NCI-H1105 (cell line): Measurements from ENCODE around the gene LRRC10.

ENCODE experiments used
- DNase-seq: peaks from one replicate; lab custom pipeline; 2025; lab: John Stamatoyannopoulos, UW

The LRRC10 gene

DNA sequence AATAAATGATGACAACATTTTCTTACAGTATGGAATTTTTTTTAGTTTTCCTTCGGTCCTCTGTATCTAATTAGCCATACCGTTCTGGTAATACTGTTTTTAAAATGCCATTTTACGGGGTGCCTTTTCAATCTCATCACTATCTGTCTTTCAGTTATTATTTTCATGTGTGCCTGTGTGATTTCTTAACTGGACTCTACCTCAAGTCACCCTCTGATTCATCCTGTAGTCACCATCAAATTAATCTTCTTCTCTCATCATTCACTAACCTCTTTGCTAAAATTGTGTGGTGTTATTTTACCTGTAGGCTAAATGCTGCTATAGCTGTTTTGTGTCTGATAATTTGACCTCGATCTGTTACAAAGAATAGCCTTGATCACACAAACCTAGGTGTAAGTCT lies 41.5 kb downstream of the LRRC10 start:
- no peak for DNase-seq

DNA sequence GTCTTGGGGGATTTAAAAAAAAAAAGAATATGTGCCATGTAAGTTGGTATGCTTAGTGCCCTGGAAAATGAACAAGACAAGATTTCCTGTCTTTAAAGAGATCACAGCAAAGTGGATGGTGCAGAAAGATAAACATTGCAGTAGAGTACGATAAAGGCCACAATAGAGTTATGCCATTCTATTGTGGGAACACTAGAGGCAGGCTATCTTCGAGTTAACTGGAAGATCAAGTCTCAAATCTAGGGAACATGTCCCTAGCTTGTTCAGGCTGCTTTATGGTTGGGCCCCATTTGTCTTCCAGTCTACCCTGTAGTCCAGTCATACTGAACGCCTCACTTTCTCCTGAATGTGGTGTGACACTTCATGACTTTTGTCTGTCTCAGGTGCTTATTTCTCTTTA lies 44.1 kb downstream of the LRRC10 start:
- DNase-seq, result no peak

DNA sequence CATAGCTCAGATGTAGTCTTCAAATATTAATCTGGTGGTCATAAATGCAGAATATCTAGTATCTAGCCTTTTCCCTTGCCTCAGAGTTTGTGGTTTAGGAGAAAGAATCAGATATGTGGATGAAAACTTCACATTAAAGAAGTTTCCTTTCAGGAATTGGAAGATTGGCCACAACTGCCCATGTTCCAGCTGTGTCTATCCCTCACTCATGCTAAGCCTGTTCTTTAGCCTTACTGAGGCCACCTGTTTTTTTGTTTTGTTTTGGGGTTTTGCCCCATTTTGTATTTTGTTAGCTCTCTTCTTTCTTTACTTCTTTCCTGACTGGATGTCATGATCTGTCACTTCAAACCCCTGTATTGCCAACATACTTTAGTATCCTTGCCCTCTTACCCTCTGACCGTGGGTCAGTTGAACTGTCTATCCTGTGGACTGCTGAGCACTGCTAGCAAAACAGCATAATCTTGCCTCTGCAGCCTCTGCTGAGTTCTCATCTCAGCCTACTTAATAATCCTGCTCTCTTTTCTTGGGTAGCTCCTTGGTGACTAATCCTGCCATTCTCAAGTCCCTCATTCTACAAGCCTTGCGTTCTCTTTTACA lies 47.4 kb downstream of the LRRC10 start:
- DNase-seq, result no peak
